Smooth muscle cell (in vitro differentiated cells): ENCODE measurements around the gene GUCY1A1. TPM values are rescaled to one million over a fixed set of nuclear protein-coding genes. Genes with fewer than 3 reads are reported as not detected.

Experiments
- DNase-seq: peaks from one replicate; lab custom pipeline; 2025; ENCODE audit not compliant: unreplicated experiment; lab: John Stamatoyannopoulos, UW
- H2AFZ ChIP-seq: fragments of 200-600 bp; sonication (generic); 2 replicates; pipeline ENCODE4 v1.6.0; 2016; ENCODE audit warnings: antibody characterized with exemption, low read depth, mild to moderate bottlenecking
- H3F3A ChIP-seq: fragments of 200-600 bp; sonication (generic); 2 replicates; pipeline ENCODE4 v1.6.0; 2017; ENCODE audit warnings: antibody characterized with exemption, low read depth
- H3K27ac ChIP-seq: fragments of 200-600 bp; sonication (generic); 2 replicates; pipeline ENCODE4 v1.5.1; 2016; ENCODE audit warnings: low read depth, mild to moderate bottlenecking
- H3K27me3 ChIP-seq: fragments of 200-600 bp; sonication (generic); 2 replicates; pipeline ENCODE4 v1.6.1; 2016; ENCODE audit warnings: low read depth, mild to moderate bottlenecking
- H3K36me3 ChIP-seq: fragments of 200-600 bp; sonication (generic); 2 replicates; pipeline ENCODE4 v1.5.1; 2016; ENCODE audit warnings: low read depth
- H3K4me1 ChIP-seq: fragments of 200-600 bp; sonication (generic); 2 replicates; pipeline ENCODE4 v1.5.1; 2016; ENCODE audit warnings: low read depth
- H3K4me2 ChIP-seq: fragments of 200-600 bp; sonication (generic); 2 replicates; pipeline ENCODE4 v1.6.0; 2016; ENCODE audit warnings: mild to moderate bottlenecking
- H3K4me3 ChIP-seq: fragments of 200-600 bp; sonication (generic); 2 replicates; pipeline ENCODE4 v1.5.1; 2016; ENCODE audit warnings: mild to moderate bottlenecking
- H3K79me2 ChIP-seq: fragments of 200-600 bp; sonication (generic); 2 replicates; pipeline ENCODE4 v1.6.0; 2016; ENCODE audit warnings: low read depth, mild to moderate bottlenecking
- H3K9ac ChIP-seq: fragments of 200-600 bp; sonication (generic); 2 replicates; pipeline ENCODE4 v1.6.0; 2016; ENCODE audit warnings: low read depth
- H3K9me3 ChIP-seq: fragments of 200-600 bp; sonication (generic); replicated peaks from 2 replicates; pipeline ENCODE4 v1.5.1; 2016; ENCODE audit warnings: low read depth
- H4K20me1 ChIP-seq: fragments of 200-600 bp; sonication (generic); 2 replicates; pipeline ENCODE4 v1.6.0; 2016; ENCODE audit warnings: low read depth
- WGBS: methylation state at CpG from one replicate; pipeline ENCODE4 v1.1.7; 2016; ENCODE audit warnings: low lambda C conversion rate; 5-methylcytosine and 5-hydroxymethylcytosine counted together
- polyA plus RNA-seq: library from polyadenylated mRNA; unstranded; fragments of >200 nt; fragmentation: Nextera tagmentation; extraction: Ambion mirVana; gene quantifications from 2 replicates; pipeline ENCODE4 v1.2.1, GENCODE V29; 2016
- total RNA-seq: library from RNA; depleted of rRNA; stranded (reverse); fragments of >200 nt; gene quantifications from 2 replicates; pipeline ENCODE4 v1.2.3, GENCODE V29; 2014
- TF ChIP-seq, protein P1 (sequence below): fragments of 200-600 bp; sonication (generic); IDR thresholded peaks from 2 replicates; pipeline ENCODE4 v1.5.1; 2017; ENCODE audit warnings: borderline replicate concordance, mild to moderate bottlenecking, antibody characterized with exemption; ENCODE audit not compliant: insufficient read depth, poor library complexity, severe bottlenecking

GUCY1A1 gene
- total and polyA plus RNA-seq, 2 experiments from 2014 or later = 172 to 269 TPM

DNA sequence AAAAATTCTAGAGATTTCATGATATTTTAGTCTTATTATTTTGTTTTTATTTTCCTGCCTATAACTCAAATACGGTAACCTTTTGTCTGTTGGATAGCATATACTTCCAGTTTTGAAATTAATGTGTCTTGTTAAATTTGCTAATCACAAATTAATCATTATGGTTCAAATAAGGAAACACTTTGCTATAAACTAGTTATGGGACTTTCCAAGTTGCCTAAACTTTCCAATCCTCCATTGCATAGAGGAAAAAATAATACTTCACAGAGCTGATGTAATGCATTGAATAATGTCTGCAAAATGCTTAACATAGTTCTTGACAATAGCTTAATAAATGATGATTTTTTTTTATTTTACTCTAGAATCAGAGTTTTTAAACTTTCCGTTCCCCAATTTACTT lies 96.9 kb downstream of the GUCY1A1 start:
- 98% methylated on average over 2 of the region's 2 CpGs for WGBS

DNA sequence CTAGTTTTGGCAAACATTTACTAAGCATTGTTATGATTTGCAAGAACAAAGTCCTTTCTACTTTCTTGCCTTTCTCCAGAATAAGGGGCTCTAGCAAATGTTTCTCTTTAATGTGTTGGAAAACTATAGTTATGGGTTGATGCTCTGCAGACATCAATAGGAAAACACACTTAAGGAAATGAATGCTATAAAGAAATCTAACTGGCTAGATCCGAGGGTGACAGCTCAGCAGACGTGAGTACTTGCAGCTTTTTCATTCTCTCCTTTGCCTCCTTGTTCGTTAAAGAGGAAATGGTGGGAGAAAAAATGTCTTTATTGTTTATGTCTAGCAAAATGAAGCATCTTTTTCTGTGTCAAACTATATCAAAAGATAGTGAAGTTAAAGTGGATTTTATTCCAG lies 98.5 kb downstream of the GUCY1A1 start:
- no peak overlapping the region for H2AFZ ChIP-seq
- H3K27me3 ChIP-seq = no peaks in the 10 kb centered on the region
- no peaks in the 10 kb centered on the region for H4K20me1 ChIP-seq
- H3K4me2 ChIP-seq = no peak overlapping the region
- no peak overlapping the region for H3K27ac ChIP-seq
- H3K36me3 ChIP-seq = no peaks in the 10 kb centered on the region
- peaks cover 11% of the 10 kb centered on the region for H3K4me1 ChIP-seq
- H3K9me3 ChIP-seq = no peaks in the 10 kb centered on the region
- no peak overlapping the region for H3K4me3 ChIP-seq
- DNase-seq = no peak
- H3K9ac ChIP-seq = no peak overlapping the region
- TF ChIP-seq, protein P1, sequence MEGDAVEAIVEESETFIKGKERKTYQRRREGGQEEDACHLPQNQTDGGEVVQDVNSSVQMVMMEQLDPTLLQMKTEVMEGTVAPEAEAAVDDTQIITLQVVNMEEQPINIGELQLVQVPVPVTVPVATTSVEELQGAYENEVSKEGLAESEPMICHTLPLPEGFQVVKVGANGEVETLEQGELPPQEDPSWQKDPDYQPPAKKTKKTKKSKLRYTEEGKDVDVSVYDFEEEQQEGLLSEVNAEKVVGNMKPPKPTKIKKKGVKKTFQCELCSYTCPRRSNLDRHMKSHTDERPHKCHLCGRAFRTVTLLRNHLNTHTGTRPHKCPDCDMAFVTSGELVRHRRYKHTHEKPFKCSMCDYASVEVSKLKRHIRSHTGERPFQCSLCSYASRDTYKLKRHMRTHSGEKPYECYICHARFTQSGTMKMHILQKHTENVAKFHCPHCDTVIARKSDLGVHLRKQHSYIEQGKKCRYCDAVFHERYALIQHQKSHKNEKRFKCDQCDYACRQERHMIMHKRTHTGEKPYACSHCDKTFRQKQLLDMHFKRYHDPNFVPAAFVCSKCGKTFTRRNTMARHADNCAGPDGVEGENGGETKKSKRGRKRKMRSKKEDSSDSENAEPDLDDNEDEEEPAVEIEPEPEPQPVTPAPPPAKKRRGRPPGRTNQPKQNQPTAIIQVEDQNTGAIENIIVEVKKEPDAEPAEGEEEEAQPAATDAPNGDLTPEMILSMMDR = no peak
- WGBS = 79% methylated on average over 3 of the region's 3 CpGs
- H3K79me2 ChIP-seq = no peaks in the 10 kb centered on the region
- peaks cover 3% of the 10 kb centered on the region for H3F3A ChIP-seq

More for the DNA sequence above, 96.9 kb downstream of the GUCY1A1 start:
- peaks cover 13% of the 10 kb centered on the region for H3K4me1 ChIP-seq
- H2AFZ ChIP-seq = no peak overlapping the region
- H3K79me2 ChIP-seq = no peaks in the 10 kb centered on the region
- TF ChIP-seq, protein P1 = no peak
- no peaks in the 10 kb centered on the region for H3K27me3 ChIP-seq
- no peaks in the 10 kb centered on the region for H3K36me3 ChIP-seq
- no peak overlapping the region for H3K4me2 ChIP-seq
- peaks cover 4% of the 10 kb centered on the region for H3F3A ChIP-seq
- DNase-seq = no peak
- no peaks in the 10 kb centered on the region for H3K9me3 ChIP-seq
- H3K27ac ChIP-seq = no peak overlapping the region
- H3K9ac ChIP-seq = no peak overlapping the region
- H3K4me3 ChIP-seq = no peak overlapping the region
- H4K20me1 ChIP-seq = no peaks in the 10 kb centered on the region

DNA sequence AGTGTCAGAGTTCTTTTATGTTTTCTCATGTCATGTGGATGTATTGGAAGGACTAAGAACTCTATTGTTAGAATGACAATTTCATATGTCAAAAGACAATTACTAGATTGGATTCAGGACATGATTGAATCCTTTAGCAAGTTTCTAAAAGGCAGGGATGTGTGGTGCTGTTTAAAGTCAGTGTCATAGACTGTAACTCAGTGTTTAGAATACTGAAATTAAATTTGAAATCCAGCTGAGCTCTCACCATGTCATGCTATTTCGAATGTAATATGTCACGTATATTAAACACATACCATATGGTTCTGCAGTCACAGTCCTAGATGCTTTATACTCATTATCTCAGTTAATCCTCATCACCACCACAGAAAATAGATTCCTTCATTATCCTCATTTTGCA lies 100.0 kb downstream of the GUCY1A1 start:
- WGBS = 91% methylated on average over 2 of the region's 2 CpGs
- Histone ChIP-seq H3K27me3 (no peaks in the 10 kb centered on the region), H3K79me2 (no peaks in the 10 kb centered on the region), H3K4me3 (no peak overlapping the region), H3K4me1 (peaks cover 6% of the 10 kb centered on the region), H3K9me3 (no peaks in the 10 kb centered on the region), H3K36me3 (no peaks in the 10 kb centered on the region), H3F3A (no peaks in the 10 kb centered on the region), H4K20me1 (no peaks in the 10 kb centered on the region), H2AFZ (no peak overlapping the region), H3K4me2 (no peak overlapping the region), H3K9ac (no peak overlapping the region), H3K27ac (no peak overlapping the region)
- DNase-seq = no peak
- TF ChIP-seq, protein P1 = no peak

DNA sequence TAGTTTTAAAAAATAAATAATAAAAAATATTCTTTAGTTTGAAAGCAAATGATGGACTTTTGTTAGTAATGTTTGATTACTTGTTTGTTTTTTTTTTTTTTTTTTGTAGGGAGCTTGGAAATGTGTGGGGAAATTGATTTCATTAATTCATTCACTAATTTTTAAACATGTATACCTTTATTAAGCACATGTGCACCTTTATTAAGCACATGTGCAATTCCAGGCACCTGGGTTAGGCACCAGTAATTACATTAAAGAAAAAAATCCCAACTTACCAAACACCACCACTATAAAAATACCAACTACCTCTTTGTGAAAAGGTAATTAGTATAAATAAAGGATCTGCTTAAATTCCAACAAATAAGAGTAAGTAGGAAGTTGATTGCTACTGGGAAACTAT lies 101.7 kb downstream of the GUCY1A1 start:
- Histone ChIP-seq H3K9me3 (no peaks in the 10 kb centered on the region), H3K27ac (no peak overlapping the region), H3K27me3 (no peaks in the 10 kb centered on the region), H2AFZ (no peak overlapping the region), H3K79me2 (no peaks in the 10 kb centered on the region), H3K4me1 (no peaks in the 10 kb centered on the region), H3K36me3 (no peaks in the 10 kb centered on the region), H4K20me1 (no peaks in the 10 kb centered on the region), H3K4me2 (no peak overlapping the region), H3F3A (no peaks in the 10 kb centered on the region), H3K4me3 (no peak overlapping the region), H3K9ac (no peak overlapping the region)
- TF ChIP-seq, protein P1 = no peak
- DNase-seq = no peak
